Anterior cingulate cortex (tissue), 58 donors: ENCODE results near the gene DYNC1I1.
A peak's percentile ranks its signal among the peaks of the same experiment; 100 is the strongest.

Experiments
- DNase-seq, 58 donors: peaks; one replicate each; lab custom pipeline; 2025; lab: John Stamatoyannopoulos, UW

Gene DYNC1I1

DNA sequence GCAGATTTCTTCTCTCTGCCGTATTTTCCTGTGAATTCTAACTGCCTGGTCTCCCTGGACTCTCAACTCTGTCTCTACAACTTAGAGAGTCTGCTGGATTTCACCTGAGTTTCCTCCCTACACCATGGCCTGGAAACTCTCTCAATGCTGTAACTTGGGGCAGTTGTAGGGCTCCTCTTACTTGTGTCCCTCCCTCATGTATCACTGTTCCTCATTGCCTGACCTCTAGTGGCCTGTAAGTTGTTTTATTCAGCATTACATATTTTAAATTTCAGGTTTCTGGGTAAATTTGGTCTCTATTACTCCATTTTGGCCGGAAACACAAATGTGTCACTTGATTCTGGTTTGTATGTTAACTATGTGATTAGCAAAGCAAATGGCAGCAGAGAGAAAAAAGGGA lies 70.9 kb downstream of the DYNC1I1 start:
- no peak for DNase-seq

DNA sequence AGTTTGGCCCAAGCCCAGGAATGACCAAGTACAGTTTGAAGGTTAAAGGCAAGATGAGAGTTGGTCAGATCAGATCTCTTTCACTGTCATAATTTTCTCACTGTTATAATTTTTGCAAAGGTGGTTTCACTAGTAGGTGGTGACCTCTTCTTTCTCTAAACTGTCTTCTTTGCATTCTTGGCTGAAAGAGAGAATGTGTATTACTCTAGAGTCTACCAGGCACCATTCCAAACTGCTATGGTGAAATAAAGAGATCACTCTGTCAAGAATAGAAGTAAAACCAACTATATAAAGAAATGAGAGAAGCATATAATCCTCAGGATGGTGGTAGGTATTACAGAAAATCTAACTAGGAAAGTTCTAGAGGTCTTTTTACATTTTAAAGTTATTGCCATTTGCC lies 72.7 kb downstream of the DYNC1I1 start:
- no peak for DNase-seq

DNA sequence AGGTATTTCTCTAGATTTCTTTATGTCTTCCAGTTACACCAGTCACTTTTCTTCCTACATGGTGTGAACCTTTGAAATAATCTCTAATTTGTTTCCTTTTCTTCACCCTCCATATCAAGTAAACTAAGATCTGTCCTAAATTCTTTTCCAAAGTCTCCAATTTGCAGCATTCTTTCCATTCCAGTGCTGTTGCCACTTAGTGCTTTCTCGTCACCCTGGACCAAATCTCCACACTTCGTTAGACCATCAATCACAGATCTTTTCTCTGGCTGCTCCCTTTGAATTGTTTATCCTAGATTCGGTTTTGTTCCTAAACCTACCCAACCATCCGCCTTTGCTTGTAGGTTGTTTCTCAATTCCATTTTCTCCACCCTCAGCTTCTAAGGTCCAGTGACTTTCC lies 74.7 kb downstream of the DYNC1I1 start:
- no peak for DNase-seq

DNA sequence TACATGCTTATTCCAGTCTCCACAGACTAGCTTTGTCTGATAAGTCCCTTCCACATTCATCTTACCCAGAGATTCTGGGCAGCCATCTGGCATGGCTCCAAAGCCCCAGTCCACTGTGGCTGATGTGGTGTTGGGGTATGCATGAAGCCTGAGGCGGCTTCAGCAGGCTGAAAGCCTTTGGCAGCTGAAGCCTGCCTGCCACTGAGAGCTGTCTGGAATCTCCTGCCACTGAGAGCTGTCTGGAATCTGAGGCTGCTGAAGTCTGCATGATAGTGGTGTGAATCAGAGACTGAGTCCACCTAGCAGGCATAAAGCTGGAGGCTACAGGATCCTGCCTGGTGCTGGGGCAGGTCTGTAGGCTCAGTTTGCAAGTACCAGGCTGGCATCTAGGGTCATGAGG lies 87.1 kb downstream of the DYNC1I1 start:
- DNase-seq = no peak

DNA sequence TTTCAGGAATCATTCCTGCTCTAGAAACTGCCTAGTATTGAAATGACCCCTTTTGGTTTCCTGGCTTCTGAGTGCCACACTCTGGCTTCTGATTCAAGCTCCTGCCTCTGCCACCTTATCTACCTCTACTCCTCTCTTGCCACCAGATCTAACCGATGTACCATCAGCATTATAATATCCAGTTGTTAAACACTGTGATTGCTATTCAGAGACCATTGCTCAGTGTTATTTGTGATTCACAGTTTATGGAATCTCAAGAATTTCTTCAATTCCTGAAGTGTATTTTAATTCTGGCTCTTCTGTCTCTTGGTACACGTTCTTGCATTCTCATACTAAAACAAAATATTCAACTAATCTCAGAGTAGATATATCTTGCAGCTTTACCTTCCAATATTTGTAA lies 88.7 kb downstream of the DYNC1I1 start:
- no peak for DNase-seq

DNA sequence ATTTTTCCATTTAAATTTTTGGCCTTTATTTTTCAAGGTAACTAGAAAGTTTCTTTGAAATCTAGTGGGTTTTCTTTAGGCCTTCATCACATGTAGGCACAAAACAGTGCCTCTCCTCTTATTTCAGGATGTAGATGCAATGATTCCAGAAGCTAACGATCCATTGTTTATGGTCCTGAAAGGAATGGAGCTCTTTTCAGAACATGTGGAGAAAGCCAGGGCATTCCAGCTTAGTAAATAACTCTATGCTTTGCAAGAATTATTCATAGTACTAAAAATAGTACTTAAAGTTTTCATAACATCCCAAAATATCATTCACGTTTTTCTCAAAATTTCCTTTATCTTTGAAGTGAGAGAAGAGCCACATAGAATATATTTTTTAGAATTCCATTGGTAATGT lies 91.3 kb downstream of the DYNC1I1 start:
- DNase-seq = no peak

DNA sequence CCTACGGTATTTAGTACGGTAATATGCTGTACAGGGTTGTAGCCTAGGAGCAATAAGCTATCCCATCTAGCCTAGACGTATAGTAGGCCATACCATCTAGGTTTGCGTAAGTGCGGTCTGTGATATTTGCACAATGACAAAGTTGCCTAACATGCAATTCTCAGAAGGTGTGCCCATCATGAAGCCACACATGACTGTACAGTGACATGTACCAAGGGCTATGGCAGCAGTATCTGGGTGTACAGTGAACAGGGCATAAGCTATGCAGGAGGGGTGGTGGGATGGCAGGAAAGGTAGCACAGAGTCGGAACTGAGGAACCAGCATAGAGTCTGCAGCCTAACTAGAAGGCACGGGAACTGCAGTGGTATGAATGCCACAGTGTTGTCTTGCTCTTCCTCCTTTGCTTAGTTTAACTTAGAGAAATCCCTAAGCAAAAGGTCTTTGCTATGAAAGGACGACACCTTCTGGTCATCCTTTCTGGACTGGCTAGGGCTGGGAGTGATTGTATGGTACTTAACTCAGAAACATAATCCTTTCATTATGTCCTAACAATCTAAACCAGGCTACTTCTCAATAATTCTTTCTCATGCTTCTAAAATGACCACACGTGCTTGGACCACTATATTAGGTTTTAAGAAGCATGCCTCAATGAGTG lies 93.5 kb downstream of the DYNC1I1 start:
- no peak for DNase-seq

DNA sequence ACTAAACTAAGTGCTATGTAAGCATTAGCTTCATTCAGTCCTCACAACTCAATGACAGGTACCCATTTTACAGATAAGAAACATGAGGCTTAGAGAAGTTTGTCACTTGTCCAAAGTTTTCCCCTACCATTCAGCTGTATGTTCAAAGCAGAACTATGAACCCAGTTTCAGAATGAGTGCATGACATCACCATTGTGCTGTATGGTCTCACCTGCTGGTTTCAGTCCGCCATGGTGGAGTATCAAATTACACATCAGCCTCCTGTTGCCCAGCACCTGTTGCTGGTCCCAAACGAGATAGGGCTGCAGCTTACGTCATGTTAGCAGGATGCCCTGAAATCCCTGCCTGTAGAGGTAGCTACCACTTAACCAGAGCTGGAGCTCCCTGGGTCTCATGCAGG lies 95.0 kb downstream of the DYNC1I1 start:
- no peak for DNase-seq

DNA sequence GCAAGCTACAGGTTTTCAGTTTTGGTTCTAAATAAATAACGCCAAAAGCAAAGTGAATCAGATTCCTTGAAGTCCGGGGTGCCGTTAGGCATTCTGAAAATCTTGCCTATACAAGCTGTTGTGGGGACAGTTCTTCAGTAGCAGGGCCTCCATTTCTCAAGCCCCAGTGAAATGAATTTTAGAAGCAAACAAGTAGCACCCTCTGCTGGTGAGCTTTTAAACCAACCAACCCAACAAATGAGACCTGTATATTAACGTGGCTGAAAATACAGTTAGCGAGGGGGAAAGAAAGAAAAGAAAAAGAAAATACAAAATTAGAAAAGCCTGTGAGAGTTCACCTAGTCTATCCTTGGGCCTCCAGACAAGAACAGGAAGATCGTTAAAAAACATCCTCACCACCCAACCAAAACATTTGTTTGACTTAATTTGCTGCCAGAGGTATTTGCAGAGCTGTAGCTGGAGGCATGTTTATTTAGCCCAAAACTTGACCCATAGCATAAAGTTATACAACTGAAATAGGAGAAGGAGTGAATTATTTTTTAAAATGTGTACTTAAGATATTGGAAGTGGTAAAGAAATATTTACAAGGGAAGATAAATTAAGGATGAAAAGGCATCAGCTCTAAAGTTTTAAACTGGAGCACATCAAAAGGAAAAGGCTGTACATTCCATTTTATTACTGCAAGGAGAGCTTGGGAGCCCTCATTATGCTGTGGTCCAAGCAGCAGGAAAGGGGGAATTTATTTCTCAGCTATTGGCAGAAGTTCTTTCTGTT lies 98.9 kb downstream of the DYNC1I1 start:
- peak in 21 of 58 donors; percentile 1 to 58 (median 12) for DNase-seq

DNA sequence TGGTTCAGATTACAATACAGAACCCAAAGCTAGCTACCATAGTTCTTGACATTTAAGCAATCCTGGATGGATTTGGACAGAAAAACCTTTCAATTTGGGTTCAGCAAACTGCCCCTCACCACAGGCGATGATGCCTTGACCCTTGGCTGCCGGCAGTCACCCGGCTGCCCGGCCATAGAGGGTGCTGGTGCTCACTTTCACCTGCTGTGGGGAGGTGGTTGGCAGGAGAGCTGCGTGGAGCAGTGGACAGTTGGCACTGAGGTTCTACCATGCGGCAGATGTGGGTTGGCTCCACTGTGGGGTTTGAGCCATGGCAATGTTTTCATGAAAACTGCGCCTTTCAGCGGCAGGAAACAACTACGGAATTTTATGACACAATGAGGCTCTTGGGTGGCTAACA lies 99.5 kb downstream of the DYNC1I1 start:
- DNase-seq = no peak

DNA sequence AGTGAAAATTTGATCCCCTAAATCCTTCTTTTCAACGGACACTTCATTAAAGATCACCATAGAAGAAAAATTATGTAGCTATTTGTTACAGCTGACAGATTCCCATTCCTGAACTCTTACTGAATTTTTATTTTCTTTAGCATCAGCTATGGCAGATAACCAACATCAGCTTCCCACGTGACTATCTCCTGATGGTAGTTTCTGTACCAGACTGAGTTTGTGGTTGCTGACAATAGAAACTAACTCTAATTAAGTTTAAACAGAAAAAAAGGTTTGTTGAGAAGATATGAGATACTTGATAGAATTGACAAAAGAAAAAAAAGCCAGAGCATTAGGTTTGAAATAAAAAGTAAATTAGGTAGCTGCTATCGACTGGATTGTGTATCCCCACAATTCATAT lies 101.8 kb downstream of the DYNC1I1 start:
- DNase-seq = no peak

DNA sequence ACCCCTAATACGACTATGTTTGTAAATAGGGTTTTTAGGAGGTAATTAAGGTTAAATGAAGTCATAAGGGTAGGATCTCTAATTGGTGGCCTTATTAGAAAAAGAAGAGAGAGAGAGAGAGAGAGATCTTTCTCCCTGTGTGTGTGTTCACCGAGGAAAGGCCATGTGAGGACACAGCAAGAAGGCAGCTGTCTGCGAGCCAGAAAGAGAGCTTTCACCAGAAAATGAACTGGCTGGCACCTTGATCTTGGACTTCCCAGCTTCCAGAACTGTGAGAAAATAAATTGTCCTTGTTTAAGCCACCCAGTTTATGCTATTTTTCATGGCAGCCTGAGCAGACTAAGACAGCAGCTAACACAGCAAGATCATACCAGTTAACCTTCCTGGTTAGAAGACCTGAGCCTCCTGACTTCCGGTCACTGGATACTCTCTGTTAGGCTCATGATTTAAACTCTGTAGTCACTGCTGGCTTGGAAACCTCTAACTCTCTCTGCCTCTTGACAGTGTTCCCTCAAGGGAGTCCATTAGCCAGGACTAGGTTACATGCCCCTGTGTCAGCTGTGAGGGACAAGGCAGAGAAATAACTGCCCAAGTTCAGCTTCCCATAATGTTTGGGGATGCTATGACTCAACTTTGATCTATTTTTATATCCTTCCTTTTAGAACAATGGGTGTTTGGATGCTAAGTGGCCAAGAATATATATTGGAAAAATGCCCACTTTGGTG lies 102.3 kb downstream of the DYNC1I1 start:
- DNase-seq = peak in 2 of 58 donors; percentile 4 to 6

DNA sequence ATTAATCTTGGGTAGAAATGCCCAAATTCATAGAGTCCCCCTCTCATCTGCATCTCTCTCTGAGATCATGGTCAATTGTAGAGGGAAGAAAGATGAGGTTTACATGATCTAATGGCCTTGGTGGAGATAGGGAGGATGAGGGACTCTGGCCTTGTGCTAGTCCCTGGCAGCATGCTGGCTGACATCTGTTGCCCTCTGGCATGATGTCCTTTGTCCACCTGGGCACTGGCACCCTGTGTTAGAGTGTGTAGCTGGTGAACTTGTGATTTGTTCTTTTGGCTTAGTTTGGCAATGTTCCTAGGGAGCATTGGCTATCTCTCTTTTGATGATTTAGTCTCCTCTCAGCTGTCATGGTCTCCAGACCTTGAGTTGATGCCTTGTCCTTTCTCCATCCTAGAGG lies 103.2 kb downstream of the DYNC1I1 start:
- no peak for DNase-seq

DNA sequence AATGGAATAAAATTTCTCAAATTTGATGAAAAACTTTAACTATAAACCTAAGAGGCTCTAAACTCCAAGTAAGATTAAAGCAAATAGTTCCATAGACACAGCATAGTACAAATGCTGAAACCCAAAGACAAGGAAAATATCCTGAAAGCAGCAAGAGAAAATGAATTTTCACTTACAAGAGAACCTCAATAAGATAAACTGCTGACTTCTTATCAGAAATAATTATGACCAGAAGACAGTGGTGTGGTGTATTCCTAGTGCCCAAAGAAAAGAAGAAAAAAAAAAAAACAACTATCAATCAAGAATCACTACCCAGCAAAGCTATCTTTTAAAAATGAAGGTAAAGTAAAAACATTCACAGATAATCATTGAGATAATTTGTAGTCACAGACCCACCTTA lies 106.3 kb downstream of the DYNC1I1 start:
- no peak for DNase-seq

DNA sequence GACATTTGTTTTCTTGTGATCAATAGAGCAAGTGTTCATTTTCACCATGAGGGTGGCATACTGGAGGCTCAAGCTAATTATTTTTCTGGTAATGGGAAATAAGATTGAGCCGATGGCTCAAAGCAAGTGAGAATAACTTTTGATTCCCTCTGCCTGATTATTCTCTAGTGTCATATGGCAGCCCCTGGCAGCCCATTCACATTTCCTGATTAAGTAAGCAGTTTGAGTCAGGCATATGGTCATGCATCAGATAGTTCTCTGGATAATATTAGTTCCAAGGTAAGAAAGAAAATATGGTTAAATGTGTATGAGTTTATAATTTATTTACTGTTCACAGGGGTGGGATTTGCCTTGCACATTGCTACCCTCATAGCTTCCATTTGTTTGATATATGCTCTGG lies 109.2 kb downstream of the DYNC1I1 start:
- DNase-seq = no peak

DNA sequence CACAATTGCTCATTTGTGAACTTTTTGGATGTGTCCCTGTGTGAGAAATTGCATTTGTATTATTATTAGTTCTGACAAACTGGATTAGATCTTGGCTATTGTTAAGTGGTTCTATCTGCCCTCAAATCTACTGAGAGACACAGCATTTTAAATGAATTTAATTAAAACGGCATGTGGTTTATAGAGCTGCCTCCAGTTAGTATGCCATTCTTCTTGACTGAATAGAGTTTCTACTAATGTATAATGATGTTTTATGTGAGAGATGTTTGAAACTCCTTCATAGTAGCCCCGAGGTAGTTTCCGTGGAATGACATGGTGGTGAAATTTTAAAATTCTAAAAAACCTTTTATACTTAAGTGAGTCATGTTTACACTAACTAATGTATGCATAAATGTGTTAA lies 110.9 kb downstream of the DYNC1I1 start:
- DNase-seq = no peak

DNA sequence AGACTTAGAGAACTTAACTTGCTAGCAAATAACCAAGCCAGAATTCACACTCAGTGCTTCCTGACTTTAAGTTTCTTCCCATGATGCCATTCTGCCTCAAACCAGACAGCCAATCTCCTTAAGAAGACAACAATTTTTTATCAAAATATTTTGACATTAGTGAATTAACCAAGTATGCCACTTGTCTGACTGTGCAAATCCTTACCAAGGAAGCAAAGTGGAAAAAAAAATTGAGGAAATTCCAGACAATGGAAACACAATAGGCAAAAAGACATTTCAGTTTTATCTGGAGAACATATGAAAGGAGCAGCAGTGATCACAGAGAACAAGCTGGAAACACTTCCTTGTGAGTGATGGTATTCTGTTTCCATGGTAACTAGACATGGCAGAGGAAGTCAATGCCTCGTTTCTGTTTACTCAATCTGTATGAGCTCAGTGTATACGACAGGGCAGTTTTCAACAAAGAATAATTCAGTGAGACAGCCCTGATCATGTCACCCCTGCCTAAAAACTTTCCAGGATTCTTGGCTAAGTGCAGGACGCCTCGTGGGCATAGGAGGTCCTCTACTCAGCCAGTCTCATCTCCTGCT lies 114.2 kb downstream of the DYNC1I1 start:
- DNase-seq = no peak

DNA sequence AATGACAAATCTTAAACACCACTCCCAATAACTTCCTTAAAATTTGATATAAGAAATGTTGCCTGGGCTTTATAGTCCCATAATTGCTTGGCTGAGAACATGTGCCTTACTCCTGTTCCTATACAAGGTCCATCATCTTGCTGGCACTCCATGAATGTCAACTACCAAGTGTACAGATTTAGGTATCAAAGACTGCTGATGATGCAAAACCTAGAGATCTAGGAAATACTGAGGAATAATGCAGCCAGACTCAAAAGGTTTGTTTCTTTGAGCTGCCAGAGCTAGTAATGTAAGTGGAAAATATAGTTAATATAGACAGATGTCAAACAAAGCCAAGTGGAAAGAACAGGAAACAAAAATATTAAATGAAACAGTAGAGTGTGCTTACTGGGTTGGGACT lies 121.1 kb downstream of the DYNC1I1 start:
- DNase-seq = no peak

DNA sequence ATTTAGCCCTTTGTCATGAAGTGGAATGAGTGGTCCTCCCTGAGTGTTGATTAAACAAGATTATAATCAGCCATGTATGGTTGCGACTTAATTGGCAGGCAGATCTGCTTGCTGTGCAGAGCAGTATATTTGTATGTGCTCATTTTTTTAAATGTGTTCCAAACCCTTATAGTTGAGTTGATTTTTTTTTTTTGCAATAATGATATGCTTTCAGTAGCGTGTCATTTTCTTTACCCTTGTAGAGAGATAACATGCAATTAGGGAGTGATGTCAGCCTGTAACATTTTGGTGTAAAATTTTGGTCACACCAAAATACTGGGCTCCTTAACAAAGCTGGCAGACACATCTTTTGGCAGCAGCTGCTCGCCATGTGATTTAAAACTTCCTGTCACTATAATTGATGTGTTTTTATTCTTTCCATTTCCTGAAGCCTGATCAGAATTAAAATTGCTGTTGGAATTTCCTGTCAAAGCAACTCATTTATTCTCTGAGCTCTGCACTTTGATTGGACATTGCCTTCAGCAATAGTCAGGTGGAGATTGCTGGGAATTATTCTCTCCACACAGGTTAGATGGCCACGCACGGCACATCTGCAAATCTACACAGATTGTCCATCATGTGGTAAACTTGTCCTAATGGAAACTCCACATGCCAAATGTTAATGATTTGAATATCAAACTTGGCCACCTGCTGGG lies 125.3 kb downstream of the DYNC1I1 start:
- DNase-seq = no peak

DNA sequence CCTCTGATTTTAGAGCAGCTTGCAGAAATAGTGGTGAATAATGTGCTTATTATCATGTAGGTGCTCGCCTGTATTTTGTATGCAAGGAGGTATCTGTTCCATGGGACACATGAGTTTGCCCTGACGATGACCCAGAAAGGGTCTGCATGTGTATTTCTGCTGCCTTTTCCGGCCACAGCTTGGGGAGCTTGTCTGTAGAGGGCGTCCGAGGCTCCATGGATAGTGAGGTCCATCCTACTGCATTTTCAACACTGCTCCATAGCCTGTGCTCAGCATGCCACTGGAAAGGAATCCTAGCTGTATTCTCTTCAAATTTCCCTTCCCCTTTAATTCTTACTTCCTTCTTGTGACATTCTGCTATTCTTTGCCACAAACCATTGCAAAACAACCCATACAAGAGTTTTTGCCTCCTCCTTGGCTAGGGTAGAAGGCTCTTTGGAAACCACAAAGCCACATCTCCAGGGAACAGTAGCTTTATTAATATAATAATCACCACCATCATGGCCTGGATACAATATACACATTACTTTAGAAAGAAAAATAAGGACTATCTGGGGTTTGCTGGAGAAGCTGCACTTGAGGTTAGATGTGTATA lies 127.7 kb downstream of the DYNC1I1 start:
- no peak for DNase-seq
